ENCODE results near the gene TOPORS.

The TOPORS gene

GRCh38 chr9:32500768-32501167, 51.6 kb downstream of the TOPORS start:
- no peak for DNase-seq

- no peak for DNase-seq
Measured at GRCh38 chr9:32497921-32498320, 54.5 kb downstream of the TOPORS start.

- no peak for DNase-seq
Measured at GRCh38 chr9:32490601-32491000, 61.8 kb downstream of the TOPORS start.
